ENCODE measurements around the gene KRT74.

The KRT74 gene

GRCh38 chr12:52525661-52526499 is 47.8 kb downstream of the KRT74 start:
- Histone ChIP-seq H3K36me3 (ENCODE audit: insufficient read depth, low read length) (no peaks in the 10 kb centered on the region), H3K9ac (ENCODE audit: low read depth, low read length) (no peak overlapping the region), H3K9me3 (ENCODE audit: insufficient read depth, low read depth, low read length) (no peaks in the 10 kb centered on the region), H3K4me1 (ENCODE audit: insufficient read depth, low read length) (peaks cover 7% of the 10 kb centered on the region; the same call in 1 of the 2 replicates), H3K4me3 (ENCODE audit: low read length) (no peak overlapping the region), H3K27ac (ENCODE audit: low read depth, low read length) (no peak overlapping the region), H3K27me3 (ENCODE audit: insufficient read depth, low read length) (no peaks in the 10 kb centered on the region)
- 87% methylated on average over 13 of the region's 13 CpGs for WGBS

- H3K9ac ChIP-seq (ENCODE audit: low read depth, low read length): no peak overlapping the region
- WGBS: 92% methylated on average over 5 of the region's 5 CpGs
- H3K27me3 ChIP-seq (ENCODE audit: insufficient read depth, low read length): no peaks in the 10 kb centered on the region
- no peak overlapping the region for H3K27ac ChIP-seq (ENCODE audit: low read depth, low read length)
- H3K36me3 ChIP-seq (ENCODE audit: insufficient read depth, low read length): no peaks in the 10 kb centered on the region
- H3K9me3 ChIP-seq (ENCODE audit: insufficient read depth, low read depth, low read length): no peaks in the 10 kb centered on the region
- H3K4me3 ChIP-seq (ENCODE audit: low read length): no peak overlapping the region
- H3K4me1 ChIP-seq (ENCODE audit: insufficient read depth, low read length): peaks cover 9% of the 10 kb centered on the region; the same call in 1 of the 2 replicates
These were observed 48.6 kb downstream of the KRT74 start for GRCh38 chr12:52524898-52525591.

- H3K4me1 ChIP-seq (ENCODE audit: insufficient read depth, low read length): peaks cover 9% of the 10 kb centered on the region; the same call in 1 of the 2 replicates
- no peak overlapping the region for H3K4me3 ChIP-seq (ENCODE audit: low read length)
- H3K9ac ChIP-seq (ENCODE audit: low read depth, low read length): no peak overlapping the region
- H3K36me3 ChIP-seq (ENCODE audit: insufficient read depth, low read length): no peaks in the 10 kb centered on the region
- H3K9me3 ChIP-seq (ENCODE audit: insufficient read depth, low read depth, low read length): no peaks in the 10 kb centered on the region
- 86% methylated on average over 6 of the region's 6 CpGs for WGBS
- no peaks in the 10 kb centered on the region for H3K27me3 ChIP-seq (ENCODE audit: insufficient read depth, low read length)
- no peak overlapping the region for H3K27ac ChIP-seq (ENCODE audit: low read depth, low read length)
These were observed 49.3 kb downstream of the KRT74 start for GRCh38 chr12:52524241-52524897.

- Histone ChIP-seq H3K27me3 (ENCODE audit: insufficient read depth, low read length) (no peaks in the 10 kb centered on the region), H3K4me3 (ENCODE audit: low read length) (no peak overlapping the region), H3K27ac (ENCODE audit: low read depth, low read length) (no peak overlapping the region), H3K9me3 (ENCODE audit: insufficient read depth, low read depth, low read length) (no peaks in the 10 kb centered on the region), H3K36me3 (ENCODE audit: insufficient read depth, low read length) (no peaks in the 10 kb centered on the region), H3K4me1 (ENCODE audit: insufficient read depth, low read length) (peaks cover 9% of the 10 kb centered on the region; the same call in 1 of the 2 replicates), H3K9ac (ENCODE audit: low read depth, low read length) (no peak overlapping the region)
- WGBS: 82% methylated on average over 4 of the region's 4 CpGs
These were observed 49.8 kb downstream of the KRT74 start for GRCh38 chr12:52523824-52524223.

- no peak overlapping the region for H3K4me3 ChIP-seq (ENCODE audit: low read length)
- H3K36me3 ChIP-seq (ENCODE audit: insufficient read depth, low read length): no peaks in the 10 kb centered on the region
- no peak overlapping the region for H3K27ac ChIP-seq (ENCODE audit: low read depth, low read length)
- no peaks in the 10 kb centered on the region for H3K9me3 ChIP-seq (ENCODE audit: insufficient read depth, low read depth, low read length)
- no peak overlapping the region for H3K9ac ChIP-seq (ENCODE audit: low read depth, low read length)
- no peaks in the 10 kb centered on the region for H3K27me3 ChIP-seq (ENCODE audit: insufficient read depth, low read length)
- 89% methylated on average over 10 of the region's 10 CpGs for WGBS
- peaks cover 9% of the 10 kb centered on the region; the same call in 1 of the 2 replicates for H3K4me1 ChIP-seq (ENCODE audit: insufficient read depth, low read length)
These were observed 51.2 kb downstream of the KRT74 start for GRCh38 chr12:52522346-52523011.

GRCh38 chr12:52521568-52522266 is 51.9 kb downstream of the KRT74 start:
- H3K4me3 ChIP-seq (ENCODE audit: low read length): no peak overlapping the region
- H3K4me1 ChIP-seq (ENCODE audit: insufficient read depth, low read length): peaks cover 9% of the 10 kb centered on the region; the same call in 1 of the 2 replicates
- H3K9ac ChIP-seq (ENCODE audit: low read depth, low read length): no peak overlapping the region
- no peaks in the 10 kb centered on the region for H3K36me3 ChIP-seq (ENCODE audit: insufficient read depth, low read length)
- H3K27ac ChIP-seq (ENCODE audit: low read depth, low read length): no peak overlapping the region
- WGBS: 87% methylated on average over 10 of the region's 10 CpGs
- H3K9me3 ChIP-seq (ENCODE audit: insufficient read depth, low read depth, low read length): no peaks in the 10 kb centered on the region
- no peaks in the 10 kb centered on the region for H3K27me3 ChIP-seq (ENCODE audit: insufficient read depth, low read length)

GRCh38 chr12:52521175-52521567 is 52.5 kb downstream of the KRT74 start:
- Histone ChIP-seq H3K27ac (ENCODE audit: low read depth, low read length) (no peak overlapping the region), H3K9me3 (ENCODE audit: insufficient read depth, low read depth, low read length) (no peaks in the 10 kb centered on the region), H3K9ac (ENCODE audit: low read depth, low read length) (no peak overlapping the region), H3K4me1 (ENCODE audit: insufficient read depth, low read length) (peaks cover 9% of the 10 kb centered on the region; the same call in 1 of the 2 replicates), H3K27me3 (ENCODE audit: insufficient read depth, low read length) (no peaks in the 10 kb centered on the region), H3K36me3 (ENCODE audit: insufficient read depth, low read length) (no peaks in the 10 kb centered on the region), H3K4me3 (ENCODE audit: low read length) (no peak overlapping the region)
- 87% methylated on average over 10 of the region's 10 CpGs for WGBS

- peaks cover 9% of the 10 kb centered on the region; the same call in 1 of the 2 replicates for H3K4me1 ChIP-seq (ENCODE audit: insufficient read depth, low read length)
- H3K36me3 ChIP-seq (ENCODE audit: insufficient read depth, low read length): no peaks in the 10 kb centered on the region
- H3K9ac ChIP-seq (ENCODE audit: low read depth, low read length): no peak within 1 kb of the TSS
- H3K9me3 ChIP-seq (ENCODE audit: insufficient read depth, low read depth, low read length): no peaks in the 10 kb centered on the region
- H3K27me3 ChIP-seq (ENCODE audit: insufficient read depth, low read length): no peaks in the 10 kb centered on the region
- H3K27ac ChIP-seq (ENCODE audit: low read depth, low read length): no peak within 1 kb of the TSS
- WGBS: 93% methylated on average over 29 of the region's 29 CpGs
- H3K4me3 ChIP-seq (ENCODE audit: low read length): no peak within 1 kb of the TSS
These were observed 53.6 kb downstream of the KRT74 start, which contains the start of gene KRT5 for GRCh38 chr12:52519826-52520662. KRT5 (minus strand) TSS chr12:52520394; CDS start chr12:52520296, 98 bp downstream.

GRCh38 chr12:52519387-52519703 is 54.3 kb downstream of the KRT74 start:
- Histone ChIP-seq H3K27ac (ENCODE audit: low read depth, low read length) (no peak overlapping the region), H3K27me3 (ENCODE audit: insufficient read depth, low read length) (no peaks in the 10 kb centered on the region), H3K4me1 (ENCODE audit: insufficient read depth, low read length) (peaks cover 9% of the 10 kb centered on the region; the same call in 1 of the 2 replicates), H3K9me3 (ENCODE audit: insufficient read depth, low read depth, low read length) (no peaks in the 10 kb centered on the region), H3K9ac (ENCODE audit: low read depth, low read length) (no peak overlapping the region), H3K4me3 (ENCODE audit: low read length) (no peak overlapping the region), H3K36me3 (ENCODE audit: insufficient read depth, low read length) (no peaks in the 10 kb centered on the region)
- WGBS: 99% methylated on average over 3 of the region's 3 CpGs
